KMS-11 (cell line): Measurements from ENCODE around the gene CAPS.

ENCODE experiments used
- H2AFZ ChIP-seq: fragments of 200-600 bp; sonication (generic); 2 replicates; pipeline ENCODE4 v1.6.1; 2016; ENCODE audit warnings: antibody characterized with exemption, mixed run types, low read depth
- H3K27ac ChIP-seq: fragments of 200-600 bp; sonication (generic); 2 replicates; pipeline ENCODE4 v1.6.1; 2016; ENCODE audit warnings: mild to moderate bottlenecking, mixed run types
- H3K27me3 ChIP-seq: fragments of 200-600 bp; sonication (generic); 2 replicates; pipeline ENCODE4 v1.6.1; 2017; ENCODE audit warnings: mild to moderate bottlenecking, low read depth, mixed run types, moderate library complexity; ENCODE audit not compliant: insufficient read depth
- H3K36me3 ChIP-seq: fragments of 200-600 bp; sonication (generic); 2 replicates; pipeline ENCODE4 v1.6.1; 2017; ENCODE audit warnings: mild to moderate bottlenecking, mixed run types; ENCODE audit not compliant: insufficient read depth
- H3K4me1 ChIP-seq: fragments of 200-600 bp; sonication (generic); 2 replicates; pipeline ENCODE4 v1.6.1; 2016; ENCODE audit warnings: mild to moderate bottlenecking, low read depth, mixed run types; ENCODE audit not compliant: poor library complexity, severe bottlenecking
- H3K4me2 ChIP-seq: fragments of 200-600 bp; sonication (generic); 2 replicates; pipeline ENCODE4 v1.7.0; 2016; ENCODE audit warnings: mild to moderate bottlenecking, mixed run types
- H3K4me3 ChIP-seq: fragments of 200-600 bp; sonication (generic); IDR thresholded peaks from 2 replicates; pipeline ENCODE4 v1.6.1; 2017; ENCODE audit warnings: low read depth, low read length, mixed read lengths; ENCODE audit not compliant: insufficient read depth
- H3K79me2 ChIP-seq: fragments of 200-600 bp; sonication (generic); 2 replicates; pipeline ENCODE4 v1.6.1; 2016; ENCODE audit warnings: low read depth, mixed run types; ENCODE audit not compliant: insufficient read depth
- H3K9ac ChIP-seq: fragments of 200-600 bp; sonication (generic); 2 replicates; pipeline ENCODE4 v1.6.1; 2016; ENCODE audit warnings: mild to moderate bottlenecking, mixed run types
- H4K20me1 ChIP-seq: fragments of 200-600 bp; sonication (generic); 2 replicates; pipeline ENCODE4 v1.6.1; 2016; ENCODE audit warnings: mild to moderate bottlenecking, mixed run types; ENCODE audit not compliant: insufficient read depth
- CTCF ChIP-seq: fragments of 200-600 bp; sonication (generic); conservative IDR thresholded peaks from 2 replicates; pipeline ENCODE4 v1.6.1; 2017; ENCODE audit warnings: low read depth, mild to moderate bottlenecking, antibody characterized with exemption, low read length, moderate library complexity, mixed read lengths

Gene CAPS

GRCh38 chr19:5899728-5900526 lies 14.1 kb upstream of the CAPS start:
- H3K79me2 ChIP-seq = peaks cover 46% of the 10 kb centered on the region
- H4K20me1 ChIP-seq = no peaks in the 10 kb centered on the region; the same call in 1 of the 2 replicates
- H2AFZ ChIP-seq = no peak overlapping the region
- no peaks in the 10 kb centered on the region for H3K36me3 ChIP-seq
- H3K9ac ChIP-seq = no peak overlapping the region
- peaks cover 4% of the 10 kb centered on the region for H3K4me1 ChIP-seq
- no peak for TF ChIP-seq CTCF
- H3K4me2 ChIP-seq = no peak overlapping the region
- no peak overlapping the region for H3K4me3 ChIP-seq
- H3K27me3 ChIP-seq = no peaks in the 10 kb centered on the region
- H3K27ac ChIP-seq = no peak overlapping the region

GRCh38 chr19:5900976-5901375 lies 13.1 kb upstream of the CAPS start:
- no peaks in the 10 kb centered on the region; the same call in 1 of the 2 replicates for H4K20me1 ChIP-seq
- no peak overlapping the region for H3K4me3 ChIP-seq
- H3K27me3 ChIP-seq = no peaks in the 10 kb centered on the region
- H2AFZ ChIP-seq = no peak overlapping the region
- H3K36me3 ChIP-seq = no peaks in the 10 kb centered on the region
- H3K4me2 ChIP-seq = no peak overlapping the region
- H3K9ac ChIP-seq = no peak overlapping the region
- peaks cover 46% of the 10 kb centered on the region for H3K79me2 ChIP-seq
- H3K4me1 ChIP-seq = peaks cover 9% of the 10 kb centered on the region
- TF ChIP-seq CTCF = no peak
- H3K27ac ChIP-seq = no peak overlapping the region

DNA sequence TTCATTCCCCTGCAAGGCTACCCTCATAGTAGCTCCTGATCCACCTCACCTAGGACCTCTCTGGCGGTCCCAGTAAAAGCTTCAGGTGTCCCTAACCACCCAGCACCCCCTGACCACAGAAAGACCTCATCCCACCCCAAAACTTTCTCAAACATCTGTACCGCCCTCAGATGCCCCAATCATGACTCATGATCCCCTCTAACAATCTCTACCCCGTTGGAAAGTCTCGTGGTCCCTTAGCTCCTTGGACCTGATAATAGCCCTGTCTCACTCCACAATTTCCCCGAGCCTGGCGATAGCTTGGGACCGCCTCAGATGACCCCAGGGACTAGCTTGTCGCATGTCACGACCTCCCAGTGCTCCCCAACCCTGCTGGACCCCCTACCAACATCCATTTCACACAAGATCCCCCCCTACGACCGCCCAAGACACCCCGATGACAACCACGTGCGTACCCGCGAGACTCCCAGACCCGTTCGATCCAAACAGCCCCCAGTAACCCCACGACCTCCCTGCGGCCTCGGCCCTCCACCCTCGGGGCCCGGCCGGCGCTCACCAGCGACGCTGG lies 10.9 kb upstream of the CAPS start:
- no peaks in the 10 kb centered on the region for H3K36me3 ChIP-seq
- peak overlapping the region; percentile 83 for H3K27ac ChIP-seq
- H3K27me3 ChIP-seq = no peaks in the 10 kb centered on the region
- peaks cover 9% of the 10 kb centered on the region for H3K4me1 ChIP-seq
- H3K79me2 ChIP-seq = peaks cover 43% of the 10 kb centered on the region
- peak overlapping the region; percentile 97 for H3K9ac ChIP-seq
- TF ChIP-seq CTCF = no peak
- H3K4me2 ChIP-seq = peak overlapping the region; percentile 60
- H3K4me3 ChIP-seq = no peak overlapping the region
- H4K20me1 ChIP-seq = no peaks in the 10 kb centered on the region; the same call in 1 of the 2 replicates
- peak overlapping the region; percentile 77 for H2AFZ ChIP-seq

DNA sequence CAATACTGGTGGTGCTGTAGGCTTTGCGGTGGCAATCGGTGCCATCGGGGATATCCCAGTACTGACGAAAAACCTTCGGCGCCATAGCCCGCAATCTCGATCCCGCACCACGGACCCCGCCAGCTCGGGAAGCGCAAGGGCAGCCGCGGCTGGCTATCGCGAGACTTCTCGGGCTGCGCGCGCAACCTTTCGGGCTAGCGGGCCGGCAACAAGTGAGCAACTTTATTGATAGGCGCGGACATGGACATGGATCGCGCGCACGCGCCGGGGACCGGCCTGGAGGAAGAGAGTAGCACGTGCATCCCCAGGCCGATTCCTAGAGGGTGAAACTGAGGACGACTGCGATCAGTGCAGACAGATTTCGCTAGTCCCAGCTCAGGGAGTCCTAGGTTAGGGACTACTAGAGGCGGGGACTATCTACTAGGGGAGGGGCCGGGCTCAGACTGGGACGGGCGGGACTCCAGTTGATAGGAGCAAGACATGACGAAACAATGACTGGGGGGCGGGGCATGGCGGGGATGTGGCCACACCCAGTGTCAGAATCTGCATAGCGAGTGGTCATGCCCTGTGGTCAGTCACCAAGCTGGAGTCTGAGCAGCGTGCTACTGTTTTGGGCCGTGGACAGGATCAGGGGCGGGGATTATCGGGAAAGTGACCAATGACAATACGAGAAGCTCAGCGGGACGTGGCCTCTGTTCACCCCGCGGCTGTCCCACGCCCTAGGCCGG lies 10.3 kb upstream of the CAPS start, which contains the start of gene NDUFA11:
Gene NDUFA11, minus strand, starts transcription at position 167 of the 728 bp plus-strand sequence. Its CDS starts 82 bp downstream, at position 85.
- H3K27ac ChIP-seq = peak within 1 kb of the TSS; percentile 83
- no peaks in the 10 kb centered on the region for H3K36me3 ChIP-seq
- no peak for TF ChIP-seq CTCF
- peak within 1 kb of the TSS; percentile 60 for H3K4me2 ChIP-seq
- H3K79me2 ChIP-seq = peaks cover 40% of the 10 kb centered on the region
- H2AFZ ChIP-seq = peak within 1 kb of the TSS; percentile 77
- H3K4me3 ChIP-seq = no peak within 1 kb of the TSS
- peaks cover 9% of the 10 kb centered on the region for H3K4me1 ChIP-seq
- no peaks in the 10 kb centered on the region for H3K27me3 ChIP-seq
- no peaks in the 10 kb centered on the region; the same call in 1 of the 2 replicates for H4K20me1 ChIP-seq
- H3K9ac ChIP-seq = peak within 1 kb of the TSS; percentile 97
